Heart right ventricle (tissue), 16 donors: ENCODE measurements around the gene CNMD. TPM values are rescaled to one million over a fixed set of nuclear protein-coding genes. Genes with fewer than 3 reads are reported as not detected.
"Not testable (repeated sequence)": the region's sequence is repeated elsewhere in the genome, so short reads cannot be mapped to it uniquely, and the experiment has no call there.

Source experiments
- ATAC-seq, 8 donors: fragments of 200-7000 bp; cut with Tn5 transposase; one replicate each; pipeline ENCODE4 v1.9.1; 2020; ENCODE audit warnings: mild to moderate bottlenecking in 8 of 8, moderate library complexity in 8 of 8, moderate number of reproducible peaks in 1 of 8
- DNase-seq, 2 donors: peaks; one replicate each; pipeline ENCODE4 v3.0.0-alpha.2; 2020
- H3K27ac ChIP-seq, 10 donors: fragments of 200-600 bp; sonication (generic) in 2 of 10; one replicate each; pipeline versions ENCODE4 v1.5.0 to v1.8.0; 2020 to 2022; ENCODE audit warnings: mild to moderate bottlenecking in 3 of 10
- H3K27me3 ChIP-seq, 7 donors: fragments of 200-600 bp; one replicate each; pipeline ENCODE4 v1.8.0; 2021 to 2022; ENCODE audit warnings: mild to moderate bottlenecking in 2 of 7
- H3K36me3 ChIP-seq, 9 donors: fragments of 200-600 bp; sonication (generic) in 1 of 9; one replicate each; pipeline versions ENCODE4 v1.5.0 to v1.8.0; 2020 to 2022; ENCODE audit warnings: mild to moderate bottlenecking in 2 of 9
- H3K4me1 ChIP-seq, 9 donors: fragments of 200-600 bp; sonication (generic) in 1 of 9; one replicate each; pipeline versions ENCODE4 v1.5.0 to v1.8.0; 2020 to 2022; ENCODE audit warnings: mild to moderate bottlenecking in 4 of 9
- H3K4me3 ChIP-seq, 10 donors: fragments of 200-600 bp; sonication (generic) in 2 of 10; one replicate each; pipeline versions ENCODE4 v1.5.0 to v1.8.0; 2020 to 2022; ENCODE audit warnings: mild to moderate bottlenecking in 7 of 10, moderate library complexity in 2 of 10
- H3K9me3 ChIP-seq, 11 donors: fragments of 200-600 bp in 10 of 11; sonication (generic) in 2 of 11; one replicate each; pipeline versions ENCODE4 v1.5.0 to v1.8.0; 2013 to 2022; ENCODE audit warnings: mild to moderate bottlenecking in 2 of 11, control low read depth in 1 of 11, moderate library complexity in 1 of 11
- CTCF ChIP-seq, 9 donors: fragments of 200-600 bp; sonication (generic) in 2 of 9; IDR thresholded peaks; one replicate each; pipeline versions ENCODE4 v1.5.0 to v1.8.0; 2021 to 2022; ENCODE audit warnings: antibody characterized with exemption in 9 of 9, mild to moderate bottlenecking in 5 of 9, moderate library complexity in 1 of 9
- WGBS, 2 donors: extraction: QIAGEN DNeasy Blood & Tissue Kit; methylation state at CpG; one replicate each; pipeline ENCODE4 v1.1.7; 2013; ENCODE audit warnings: inconsistent platforms in 1 of 2; 5-methylcytosine and 5-hydroxymethylcytosine counted together
- intact Hi-C, 10 donors: fragments of 100-400 bp; cut with DNase I; formaldehyde crosslinking; loops; one replicate each; pipeline versions ENCODE4 v1.11.1 to v1.14.2; 2022
- polyA plus RNA-seq, 2 donors: library from polyadenylated mRNA; stranded (reverse); fragments of 200-250 nt; gene quantifications; one replicate each; pipeline ENCODE4 v1.2.3, GENCODE V29; 2013
- total RNA-seq, 10 donors: library from RNA; stranded (reverse); fragmentation: NEBNext Ultra II Directional in 3 of 10; extraction: Animal tissue kit (Norgen Biotek cat#: 25700) in 3 of 10; gene quantifications; one replicate each; pipeline versions ENCODE4 v1.2.1 to v1.2.4, GENCODE V29; 2021 to 2023
- donor health status: Arrhythmogenic right ventricular cardiomyopathy.
- donor health status: ischemic (EF 13 %, LVEDD 7.1; RV severe dilation, severe dysfunction).
- donor health status: healthy with polysubstance abuse.
- donor health status: DM: no; HTN: yes; CAD: no.
- donor health status: DM: no; HTN: no; CAD: no.
- donor health status: ischemic (EF 25% LVEDD 6.9; RV normal size, moderate dysfunction).
- donor health status: ischemic (EF 25% LVEDD 5.7; RV mildly dilated, moderate dysfunction).
- donor health status: healthy.
- donor health status: DM: yes; HTN: yes; CAD: no.
- donor health status: Ischemic cardiomyopathy.
- donor health status: ischemic (EF 35%, LVEDD 5.7; RV mildly dilated, moderate dysfunction).
- donor health status: nonischemic (EF 11% LVEDD 7.7; RV severe dilation, severe dysfunction).
- donor health status: DM: yes; HTN: yes; CAD: no.
- donor health status: PGD.
- donor health status: ischemic (EF 29% LVEDD 5.4; RV normal size, mild dysfunction).
- donor health status: nonischemic (EF 23%, LVEDD 6.1; RV moderate dilation, normal function).

The CNMD gene
- total and polyA plus RNA-seq, 12 donors: not detected

- no peak overlapping the region for H3K4me3 ChIP-seq
- whole genome bisulfite sequencing, 2 donors: 69 to 78% methylated on average over 3 of the region's 3 CpGs
Measured at GRCh38 chr13:52713894-52714293, 25.7 kb downstream of the CNMD start.

DNA sequence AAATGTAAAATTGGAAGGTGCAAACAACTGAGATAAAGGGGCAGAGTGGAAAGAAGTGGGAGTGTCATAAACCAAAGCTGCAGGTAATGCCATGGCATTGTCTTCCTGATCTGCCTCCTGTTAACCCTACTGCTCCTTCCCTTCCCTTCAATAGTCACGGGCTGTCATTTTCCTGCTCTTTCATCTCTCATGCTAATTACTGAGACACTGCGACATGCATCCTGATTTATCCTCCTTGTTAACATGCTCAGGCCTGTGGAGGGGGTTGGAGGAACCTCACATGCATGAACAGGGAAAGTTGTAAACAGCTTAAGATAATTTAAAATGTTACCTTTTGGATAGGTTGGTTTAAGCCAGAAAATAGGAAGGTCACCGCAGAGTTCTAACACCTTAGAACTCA lies 27.2 kb downstream of the CNMD start:
- peaks cover 0 to 6% (median 0%) of the 10 kb centered on the region in 9 donors for H3K4me1 ChIP-seq
- intact Hi-C loops: no loop called here
- no peaks in the 10 kb centered on the region for H3K27me3 ChIP-seq
- H3K4me3 ChIP-seq: no peak overlapping the region
- ATAC-seq (no peak), DNase-seq (no peak)
- peaks cover 0 to 7% (median 0%) of the 10 kb centered on the region in 11 donors for H3K9me3 ChIP-seq
- WGBS, 2 donors: 71 to 81% methylated on average over 3 of the region's 3 CpGs
- no peaks in the 10 kb centered on the region for H3K36me3 ChIP-seq
- no peak overlapping the region for H3K27ac ChIP-seq
- TF ChIP-seq CTCF (IDR thresholded peaks at IDR 0.05): no peak

More at GRCh38 chr13:52713894-52714293, 25.7 kb downstream of the CNMD start:
- H3K27me3 ChIP-seq: no peaks in the 10 kb centered on the region
- DNase-seq: peak; percentile 25 to 29
- peaks cover 0 to 14% (median 0%) of the 10 kb centered on the region in 11 donors for H3K9me3 ChIP-seq
- TF ChIP-seq CTCF (IDR thresholded peaks at IDR 0.05): no peak
- ATAC-seq: peak in 5 of 8 donors; percentile 48 to 71 (median 59)
- H3K27ac ChIP-seq: peak overlapping the region in 1 of 10 donors; percentile 81
- H3K4me1 ChIP-seq: peaks cover 0 to 6% (median 0%) of the 10 kb centered on the region in 9 donors
- no peaks in the 10 kb centered on the region for H3K36me3 ChIP-seq
- intact Hi-C loops: no loop called here

- ATAC-seq (no peak), DNase-seq (no peak)
- 74 to 76% methylated on average over 3 of the region's 3 CpGs for WGBS, 2 donors
- intact Hi-C loops: no loop called here
- Histone ChIP-seq H3K4me3 (no peak overlapping the region), H3K27ac (no peak overlapping the region), H3K4me1 (peaks cover 0 to 6% (median 0%) of the 10 kb centered on the region in 9 donors), H3K36me3 (no peaks in the 10 kb centered on the region), H3K9me3 (peaks cover 0 to under 1% (median 0%) of the 10 kb centered on the region in 11 donors), H3K27me3 (no peaks in the 10 kb centered on the region)
- TF ChIP-seq CTCF (IDR thresholded peaks at IDR 0.05): no peak
Measured at GRCh38 chr13:52711286-52711685, 28.3 kb downstream of the CNMD start.

- DNase-seq, H3K27me3 ChIP-seq, H3K4me3 ChIP-seq, intact Hi-C loops, H3K36me3 ChIP-seq, H3K4me1 ChIP-seq, H3K9me3 ChIP-seq, ATAC-seq, H3K27ac ChIP-seq: not testable (repeated sequence)
- WGBS, 2 donors: 65 to 73% methylated on average over 12 of the region's 12 CpGs
Measured at GRCh38 chr13:52708266-52708665, 31.4 kb downstream of the CNMD start.

GRCh38 chr13:52707375-52707774 lies 32.2 kb downstream of the CNMD start:
- no peak for DNase-seq
- WGBS, 2 donors: 82 to 90% methylated on average over 1 of the region's 1 CpG
- no peaks in the 10 kb centered on the region for H3K9me3 ChIP-seq
- H3K4me1 ChIP-seq: peaks cover 0 to 4% (median 0%) of the 10 kb centered on the region in 9 donors
- no peak overlapping the region for H3K27ac ChIP-seq
- intact Hi-C loops: no loop called here
- no peak for TF ChIP-seq CTCF (IDR thresholded peaks at IDR 0.05)
- ATAC-seq: no peak
- H3K36me3 ChIP-seq: peaks cover 0 to 6% (median 0%) of the 10 kb centered on the region in 9 donors
- H3K27me3 ChIP-seq: no peaks in the 10 kb centered on the region
- no peak overlapping the region for H3K4me3 ChIP-seq
